LNCAP (cell line): Measurements from ENCODE around the gene FOXJ1.

Experiments
- CTCF ChIP-seq: fragments of 450-650 bp; IDR thresholded peaks from 2 replicates; pipeline ENCODE4 v1.5.1; 2017; ENCODE audit warnings: mild to moderate bottlenecking

Gene FOXJ1

GRCh38 chr17:76123749-76124581 is 17.1 kb downstream of the FOXJ1 start:
- no peak for TF ChIP-seq CTCF

DNA sequence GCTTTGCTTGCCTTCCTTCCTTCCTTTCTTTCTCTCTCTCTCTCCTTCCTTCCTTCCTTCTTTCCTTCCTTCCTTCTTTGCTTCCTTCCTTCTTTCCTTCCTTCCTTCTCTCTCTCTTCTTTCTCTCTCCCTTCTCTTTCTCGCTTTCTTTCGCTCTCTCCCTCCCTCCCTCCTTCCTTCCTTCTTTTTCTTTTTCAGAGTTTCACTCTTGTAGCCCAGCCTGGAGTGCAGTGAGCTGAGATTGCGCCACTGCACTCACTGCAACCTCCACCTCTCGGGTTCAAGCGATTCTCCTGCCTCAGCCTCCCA is 17.9 kb downstream of the FOXJ1 start:
- TF ChIP-seq CTCF: no peak

GRCh38 chr17:76122431-76123190 is 18.4 kb downstream of the FOXJ1 start:
- TF ChIP-seq CTCF: no peak

GRCh38 chr17:76121932-76122430 is 19.1 kb downstream of the FOXJ1 start:
- no peak for TF ChIP-seq CTCF

- no peak for TF ChIP-seq CTCF
Measured at GRCh38 chr17:76120658-76121008, 20.4 kb downstream of the FOXJ1 start.

- no peak for TF ChIP-seq CTCF
Measured at GRCh38 chr17:76119409-76120371, 21.4 kb downstream of the FOXJ1 start.

- no peak for TF ChIP-seq CTCF
Measured at GRCh38 chr17:76115138-76115754, 25.8 kb downstream of the FOXJ1 start.
